Measurements from ENCODE around the gene PPP1R14B. TPM values are rescaled to one million over a fixed set of nuclear protein-coding genes. Genes with fewer than 3 reads are reported as not detected.

Gene PPP1R14B
- total and polyA plus RNA-seq, 2 of the 13 experiments (the other 11 are each of a cell fraction or from before 2014, with no cell fraction given), result 110 to 148 TPM

DNA sequence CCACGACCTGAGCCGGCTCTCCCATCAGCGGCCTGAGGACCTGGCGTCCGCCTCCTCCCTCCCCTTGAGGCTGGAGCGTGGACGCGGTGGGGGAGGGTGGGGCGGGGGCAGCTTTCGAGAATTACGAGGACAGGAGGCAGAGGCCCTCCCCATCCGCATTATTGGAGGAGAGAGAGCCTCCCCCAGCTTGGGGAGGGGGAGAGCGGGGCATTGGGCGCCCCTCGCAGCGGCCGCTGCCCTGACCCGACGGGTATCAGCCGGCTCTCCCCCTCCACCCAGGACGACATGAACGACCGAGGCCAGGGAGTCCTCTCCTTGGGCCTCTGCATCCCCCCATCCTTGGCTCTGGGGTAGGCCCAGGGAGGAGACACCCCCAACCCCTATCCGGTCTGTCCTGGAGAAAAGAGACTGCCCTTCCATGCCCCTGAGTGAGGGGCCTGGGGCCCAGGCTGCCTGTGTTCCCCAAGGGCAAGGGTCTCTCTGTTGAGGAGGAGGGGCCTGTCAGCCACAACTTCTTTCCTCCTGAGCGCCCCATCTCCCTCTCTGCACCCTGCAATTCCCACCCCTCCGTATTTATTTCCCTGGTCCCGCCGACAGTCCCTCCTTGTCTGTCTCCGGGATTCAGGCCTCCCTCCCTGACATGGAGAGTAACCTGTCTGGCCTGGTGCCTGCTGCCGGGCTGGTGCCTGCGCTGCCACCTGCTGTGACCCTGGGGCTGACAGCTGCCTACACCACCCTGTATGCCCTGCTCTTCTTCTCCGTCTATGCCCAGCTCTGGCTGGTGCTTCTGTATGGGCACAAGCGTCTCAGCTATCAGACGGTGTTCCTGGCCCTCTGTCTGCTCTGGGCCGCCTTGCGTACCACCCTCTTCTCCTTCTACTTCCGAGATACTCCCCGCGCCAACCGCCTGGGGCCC lies 39.4 kb upstream of the PPP1R14B start (continued):
- TF ChIP-seq, protein P1, sequence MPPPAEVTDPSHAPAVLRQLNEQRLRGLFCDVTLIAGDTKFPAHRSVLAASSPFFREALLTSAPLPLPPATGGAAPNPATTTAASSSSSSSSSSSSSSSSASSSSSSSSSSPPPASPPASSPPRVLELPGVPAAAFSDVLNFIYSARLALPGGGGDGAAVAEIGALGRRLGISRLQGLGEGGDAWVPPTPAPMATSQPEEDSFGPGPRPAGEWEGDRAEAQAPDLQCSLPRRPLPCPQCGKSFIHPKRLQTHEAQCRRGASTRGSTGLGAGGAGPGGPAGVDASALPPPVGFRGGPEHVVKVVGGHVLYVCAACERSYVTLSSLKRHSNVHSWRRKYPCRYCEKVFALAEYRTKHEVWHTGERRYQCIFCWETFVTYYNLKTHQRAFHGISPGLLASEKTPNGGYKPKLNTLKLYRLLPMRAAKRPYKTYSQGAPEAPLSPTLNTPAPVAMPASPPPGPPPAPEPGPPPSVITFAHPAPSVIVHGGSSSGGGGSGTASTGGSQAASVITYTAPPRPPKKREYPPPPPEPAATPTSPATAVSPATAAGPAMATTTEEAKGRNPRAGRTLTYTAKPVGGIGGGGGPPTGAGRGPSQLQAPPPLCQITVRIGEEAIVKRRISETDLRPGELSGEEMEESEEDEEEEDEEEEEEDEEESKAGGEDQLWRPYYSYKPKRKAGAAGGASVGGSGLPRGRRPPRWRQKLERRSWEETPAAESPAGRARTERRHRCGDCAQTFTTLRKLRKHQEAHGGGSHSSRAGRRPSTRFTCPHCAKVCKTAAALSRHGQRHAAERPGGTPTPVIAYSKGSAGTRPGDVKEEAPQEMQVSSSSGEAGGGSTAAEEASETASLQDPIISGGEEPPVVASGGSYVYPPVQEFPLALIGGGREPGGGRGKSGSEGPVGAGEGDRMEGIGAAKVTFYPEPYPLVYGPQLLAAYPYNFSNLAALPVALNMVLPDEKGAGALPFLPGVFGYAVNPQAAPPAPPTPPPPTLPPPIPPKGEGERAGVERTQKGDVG (CRISPR knock-in tag; IDR thresholded peaks at IDR 0.05; ENCODE audit: borderline replicate concordance), result no peak
- TF ChIP-seq ZBTB21 (CRISPR knock-in tag; IDR thresholded peaks at IDR 0.05) (no peak), KLF15 (CRISPR knock-in tag; IDR thresholded peaks at IDR 0.05; ENCODE audit: borderline replicate concordance) (0 out of 2 replicates have a peak, but pooled peaks have one; percentile 32), ZNF24 (IDR thresholded peaks at IDR 0.05) (no peak), ZNF20 (CRISPR knock-in tag; IDR thresholded peaks at IDR 0.05) (no peak), MTA3 (CRISPR knock-in tag; IDR thresholded peaks at IDR 0.05) (no peak)
- TF ChIP-seq, protein P2, sequence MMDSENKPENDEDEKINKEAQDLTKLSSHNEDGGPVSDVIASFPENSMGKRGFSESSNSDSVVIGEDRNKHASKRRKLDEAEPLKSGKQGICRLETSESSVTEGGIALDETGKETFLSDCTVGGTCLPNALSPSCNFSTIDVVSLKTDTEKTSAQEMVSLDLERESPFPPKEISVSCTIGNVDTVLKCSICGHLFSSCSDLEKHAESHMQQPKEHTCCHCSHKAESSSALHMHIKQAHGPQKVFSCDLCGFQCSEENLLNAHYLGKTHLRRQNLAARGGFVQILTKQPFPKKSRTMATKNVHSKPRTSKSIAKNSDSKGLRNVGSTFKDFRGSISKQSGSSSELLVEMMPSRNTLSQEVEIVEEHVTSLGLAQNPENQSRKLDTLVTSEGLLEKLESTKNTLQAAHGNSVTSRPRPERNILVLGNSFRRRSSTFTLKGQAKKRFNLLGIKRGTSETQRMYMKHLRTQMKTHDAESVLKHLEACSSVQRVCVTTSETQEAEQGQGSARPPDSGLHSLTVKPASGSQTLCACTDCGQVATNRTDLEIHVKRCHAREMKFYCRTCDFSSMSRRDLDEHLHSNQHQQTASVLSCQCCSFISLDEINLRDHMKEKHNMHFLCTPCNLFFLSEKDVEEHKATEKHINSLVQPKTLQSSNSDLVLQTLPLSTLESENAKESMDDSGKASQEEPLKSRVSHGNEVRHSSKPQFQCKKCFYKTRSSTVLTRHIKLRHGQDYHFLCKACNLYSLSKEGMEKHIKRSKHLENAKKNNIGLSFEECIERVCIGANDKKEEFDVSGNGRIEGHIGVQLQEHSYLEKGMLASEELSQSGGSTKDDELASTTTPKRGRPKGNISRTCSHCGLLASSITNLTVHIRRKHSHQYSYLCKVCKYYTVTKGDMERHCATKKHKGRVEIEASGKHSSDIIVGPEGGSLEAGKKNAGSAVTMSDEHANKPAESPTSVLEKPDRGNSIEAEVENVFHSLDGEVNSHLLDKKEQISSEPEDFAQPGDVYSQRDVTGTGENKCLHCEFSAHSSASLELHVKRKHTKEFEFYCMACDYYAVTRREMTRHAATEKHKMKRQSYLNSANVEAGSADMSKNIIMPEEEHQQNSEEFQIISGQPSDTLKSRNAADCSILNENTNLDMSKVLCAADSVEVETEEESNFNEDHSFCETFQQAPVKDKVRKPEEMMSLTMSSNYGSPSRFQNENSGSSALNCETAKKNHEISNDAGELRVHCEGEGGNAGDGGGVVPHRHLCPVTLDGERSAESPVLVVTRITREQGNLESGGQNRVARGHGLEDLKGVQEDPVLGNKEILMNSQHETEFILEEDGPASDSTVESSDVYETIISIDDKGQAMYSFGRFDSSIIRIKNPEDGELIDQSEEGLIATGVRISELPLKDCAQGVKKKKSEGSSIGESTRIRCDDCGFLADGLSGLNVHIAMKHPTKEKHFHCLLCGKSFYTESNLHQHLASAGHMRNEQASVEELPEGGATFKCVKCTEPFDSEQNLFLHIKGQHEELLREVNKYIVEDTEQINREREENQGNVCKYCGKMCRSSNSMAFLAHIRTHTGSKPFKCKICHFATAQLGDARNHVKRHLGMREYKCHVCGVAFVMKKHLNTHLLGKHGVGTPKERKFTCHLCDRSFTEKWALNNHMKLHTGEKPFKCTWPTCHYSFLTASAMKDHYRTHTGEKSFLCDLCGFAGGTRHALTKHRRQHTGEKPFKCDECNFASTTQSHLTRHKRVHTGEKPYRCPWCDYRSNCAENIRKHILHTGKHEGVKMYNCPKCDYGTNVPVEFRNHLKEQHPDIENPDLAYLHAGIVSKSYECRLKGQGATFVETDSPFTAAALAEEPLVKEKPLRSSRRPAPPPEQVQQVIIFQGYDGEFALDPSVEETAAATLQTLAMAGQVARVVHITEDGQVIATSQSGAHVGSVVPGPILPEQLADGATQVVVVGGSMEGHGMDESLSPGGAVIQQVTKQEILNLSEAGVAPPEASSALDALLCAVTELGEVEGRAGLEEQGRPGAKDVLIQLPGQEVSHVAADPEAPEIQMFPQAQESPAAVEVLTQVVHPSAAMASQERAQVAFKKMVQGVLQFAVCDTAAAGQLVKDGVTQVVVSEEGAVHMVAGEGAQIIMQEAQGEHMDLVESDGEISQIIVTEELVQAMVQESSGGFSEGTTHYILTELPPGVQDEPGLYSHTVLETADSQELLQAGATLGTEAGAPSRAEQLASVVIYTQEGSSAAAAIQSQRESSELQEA (CRISPR knock-in tag; IDR thresholded peaks at IDR 0.05; ENCODE audit: not compliant biosample characterization), result peak; percentile 81

Measured in HepG2 (cell line).